LNCAP (cell line): Measurements from ENCODE around the gene ACKR3.

Source experiments
- CTCF ChIP-seq: fragments of 450-650 bp; IDR thresholded peaks from 2 replicates; pipeline ENCODE4 v1.5.1; 2017; ENCODE audit warnings: mild to moderate bottlenecking

ACKR3 gene

GRCh38 chr2:236608710-236609109, 39.1 kb downstream of the ACKR3 start:
- no peak for TF ChIP-seq CTCF

GRCh38 chr2:236610991-236611821, 41.6 kb downstream of the ACKR3 start:
- TF ChIP-seq CTCF: no peak

GRCh38 chr2:236612737-236613136, 43.1 kb downstream of the ACKR3 start:
- TF ChIP-seq CTCF: no peak

- TF ChIP-seq CTCF: no peak
These were observed 44.0 kb downstream of the ACKR3 start for GRCh38 chr2:236613612-236614011.

- TF ChIP-seq CTCF: no peak
These were observed 44.9 kb downstream of the ACKR3 start for GRCh38 chr2:236614551-236614950.

GRCh38 chr2:236616031-236616430, 46.4 kb downstream of the ACKR3 start:
- no peak for TF ChIP-seq CTCF

GRCh38 chr2:236616624-236617023, 47.0 kb downstream of the ACKR3 start:
- TF ChIP-seq CTCF: no peak
